Lower leg skin (tissue), 3 donors: ENCODE results near the gene NARS2.

ENCODE experiments used
- POLR2A ChIP-seq, 2 donors: fragments of 450-650 bp; IDR thresholded peaks; one replicate each; pipeline ENCODE4 v1.6.1; 2016 to 2017; ENCODE audit warnings: antibody characterized with exemption in 2 of 2, mild to moderate bottlenecking in 1 of 2, moderate library complexity in 1 of 2
- TF ChIP-seq, protein P1 (sequence below), 3 donors: fragments of 450-650 bp; IDR thresholded peaks; one replicate each; pipeline ENCODE4 v1.5.1; 2016; ENCODE audit warnings: antibody characterized with exemption in 3 of 3, mild to moderate bottlenecking in 3 of 3, moderate library complexity in 2 of 3

DNA sequence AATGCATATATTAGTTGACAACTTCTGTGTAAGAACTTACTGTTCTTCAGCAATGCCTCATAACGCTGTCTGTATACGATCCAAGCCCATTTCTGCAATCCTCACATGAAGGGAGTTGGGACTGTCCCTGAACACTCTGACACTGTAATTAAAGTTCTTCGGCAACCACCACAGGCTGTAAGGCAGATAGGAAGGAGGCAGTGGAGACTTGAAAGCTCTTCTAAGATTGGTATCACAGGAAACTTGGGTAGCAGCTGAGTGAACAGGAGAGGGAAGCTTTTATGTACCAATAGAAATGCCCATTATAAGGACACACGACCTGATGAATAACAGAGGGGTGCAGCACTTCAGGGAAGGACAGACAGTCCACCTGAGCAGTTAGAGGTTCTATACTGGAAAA lies 145.0 kb downstream of the NARS2 start:
- TF ChIP-seq, protein P1, sequence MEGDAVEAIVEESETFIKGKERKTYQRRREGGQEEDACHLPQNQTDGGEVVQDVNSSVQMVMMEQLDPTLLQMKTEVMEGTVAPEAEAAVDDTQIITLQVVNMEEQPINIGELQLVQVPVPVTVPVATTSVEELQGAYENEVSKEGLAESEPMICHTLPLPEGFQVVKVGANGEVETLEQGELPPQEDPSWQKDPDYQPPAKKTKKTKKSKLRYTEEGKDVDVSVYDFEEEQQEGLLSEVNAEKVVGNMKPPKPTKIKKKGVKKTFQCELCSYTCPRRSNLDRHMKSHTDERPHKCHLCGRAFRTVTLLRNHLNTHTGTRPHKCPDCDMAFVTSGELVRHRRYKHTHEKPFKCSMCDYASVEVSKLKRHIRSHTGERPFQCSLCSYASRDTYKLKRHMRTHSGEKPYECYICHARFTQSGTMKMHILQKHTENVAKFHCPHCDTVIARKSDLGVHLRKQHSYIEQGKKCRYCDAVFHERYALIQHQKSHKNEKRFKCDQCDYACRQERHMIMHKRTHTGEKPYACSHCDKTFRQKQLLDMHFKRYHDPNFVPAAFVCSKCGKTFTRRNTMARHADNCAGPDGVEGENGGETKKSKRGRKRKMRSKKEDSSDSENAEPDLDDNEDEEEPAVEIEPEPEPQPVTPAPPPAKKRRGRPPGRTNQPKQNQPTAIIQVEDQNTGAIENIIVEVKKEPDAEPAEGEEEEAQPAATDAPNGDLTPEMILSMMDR (IDR thresholded peaks at IDR 0.05) = no peak
- no peak for TF ChIP-seq POLR2A (IDR thresholded peaks at IDR 0.05)
